Prostate gland (tissue), 2 donors: ENCODE measurements around the gene MKLN1. TPM values are rescaled to one million over a fixed set of nuclear protein-coding genes. Genes with fewer than 3 reads are reported as not detected.
A peak's percentile ranks its signal among the peaks of the same experiment; 100 is the strongest.

Source experiments
- DNase-seq: peaks from one replicate; pipeline ENCODE4 v3.0.0-alpha.2; 2019; ENCODE audit warnings: low spot score
- H3K27ac ChIP-seq, 2 donors: fragments of 200-600 bp; sonication (generic); 2 replicates each; pipeline ENCODE4 v1.5.1; 2017 to 2019
- H3K27me3 ChIP-seq: fragments of 200-600 bp; sonication (generic); replicated peaks from 2 replicates; pipeline ENCODE4 v1.5.1; 2019; ENCODE audit not compliant: insufficient read depth
- H3K36me3 ChIP-seq, 2 donors: fragments of 200-600 bp; sonication (generic); 1 replicate in 1 of 2; 2 replicates in 1 of 2; pipeline versions ENCODE4 v1.5.1 to v1.8.1; 2017 to 2019
- H3K4me1 ChIP-seq: fragments of 200-600 bp; sonication (generic); replicated peaks from 2 replicates; pipeline ENCODE4 v1.5.1; 2019
- H3K4me3 ChIP-seq, 2 donors: fragments of 200-600 bp; sonication (generic); 2 replicates each; pipeline ENCODE4 v1.5.1; 2017 to 2019
- H3K9me3 ChIP-seq: fragments of 200-600 bp; sonication (generic); 2 replicates; pipeline ENCODE4 v1.5.1; 2017
- POLR2A ChIP-seq: fragments of 450-650 bp; IDR thresholded peaks from one replicate; pipeline ENCODE4 v1.6.1; 2016; ENCODE audit warnings: antibody characterized with exemption, mild to moderate bottlenecking
- POLR2AphosphoS5 ChIP-seq: sonication (generic); formaldehyde crosslinking; IDR thresholded peaks from one replicate; pipeline ENCODE4 v1.6.1; 2017; ENCODE audit warnings: antibody characterized with exemption
- WGBS: methylation state at CpG from one replicate; pipeline ENCODE4 v1.1.5; 2018; 5-methylcytosine and 5-hydroxymethylcytosine counted together
- intact Hi-C: fragments of 100-400 bp; cut with DNase I; formaldehyde crosslinking; loops from one replicate; pipeline ENCODE4 v1.14.2; 2022
- total RNA-seq, 2 donors: library from RNA; depleted of rRNA; stranded (reverse); fragments of >200 nt; gene quantifications; one replicate each; pipeline ENCODE4 v1.1.0, GENCODE V29; 2016
- TF ChIP-seq, protein P1 (sequence below), 4 experiments: fragments of 200-600 bp in 2 of 4; fragments of 450-650 bp in 2 of 4; sonication (generic) in 2 of 4; IDR thresholded peaks; 1 replicate in 3 of 4; 2 replicates in 1 of 4; pipeline ENCODE4 v1.5.1; 2016 to 2019; ENCODE audit warnings: antibody characterized with exemption in 4 of 4, mild to moderate bottlenecking in 2 of 4, moderate library complexity in 2 of 4

Gene MKLN1
- total RNA-seq, 2 donors from 2014 or later, result 53.1 to 58.1 TPM

DNA sequence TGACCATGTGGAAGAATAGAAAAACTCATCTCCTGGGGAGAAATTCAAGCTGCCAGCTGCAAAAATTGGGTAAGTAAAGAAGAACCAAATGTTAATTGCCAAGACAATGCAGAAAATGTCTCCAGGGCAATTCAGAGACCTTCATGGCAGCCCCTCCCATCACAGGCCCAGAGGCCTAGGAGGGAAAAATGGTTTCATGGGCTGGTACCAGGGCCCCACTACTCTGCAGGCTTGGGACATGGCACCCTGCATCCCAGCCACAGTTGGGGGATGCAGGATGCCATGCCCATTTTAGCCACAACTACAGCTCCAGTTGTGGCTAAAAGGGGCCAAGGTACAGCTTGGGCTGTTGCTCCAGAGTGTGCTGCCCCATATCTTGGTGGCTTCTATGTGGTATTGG, 20.9 kb upstream of the MKLN1 start:
- no peak for DNase-seq
- Histone ChIP-seq H3K27me3 (no peaks in the 10 kb centered on the region), H3K27ac (peak overlapping the region in 1 of 2 donors; percentile 61), H3K9me3 (no peaks in the 10 kb centered on the region), H3K4me3 (no peak overlapping the region), H3K36me3 (no peaks in the 10 kb centered on the region), H3K4me1 (peaks cover 4% of the 10 kb centered on the region)
- intact Hi-C loops, result no loop called here
- TF ChIP-seq POLR2A, result no peak
- TF ChIP-seq, protein P1, sequence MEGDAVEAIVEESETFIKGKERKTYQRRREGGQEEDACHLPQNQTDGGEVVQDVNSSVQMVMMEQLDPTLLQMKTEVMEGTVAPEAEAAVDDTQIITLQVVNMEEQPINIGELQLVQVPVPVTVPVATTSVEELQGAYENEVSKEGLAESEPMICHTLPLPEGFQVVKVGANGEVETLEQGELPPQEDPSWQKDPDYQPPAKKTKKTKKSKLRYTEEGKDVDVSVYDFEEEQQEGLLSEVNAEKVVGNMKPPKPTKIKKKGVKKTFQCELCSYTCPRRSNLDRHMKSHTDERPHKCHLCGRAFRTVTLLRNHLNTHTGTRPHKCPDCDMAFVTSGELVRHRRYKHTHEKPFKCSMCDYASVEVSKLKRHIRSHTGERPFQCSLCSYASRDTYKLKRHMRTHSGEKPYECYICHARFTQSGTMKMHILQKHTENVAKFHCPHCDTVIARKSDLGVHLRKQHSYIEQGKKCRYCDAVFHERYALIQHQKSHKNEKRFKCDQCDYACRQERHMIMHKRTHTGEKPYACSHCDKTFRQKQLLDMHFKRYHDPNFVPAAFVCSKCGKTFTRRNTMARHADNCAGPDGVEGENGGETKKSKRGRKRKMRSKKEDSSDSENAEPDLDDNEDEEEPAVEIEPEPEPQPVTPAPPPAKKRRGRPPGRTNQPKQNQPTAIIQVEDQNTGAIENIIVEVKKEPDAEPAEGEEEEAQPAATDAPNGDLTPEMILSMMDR (IDR thresholded peaks at IDR 0.05), result no peak
- TF ChIP-seq POLR2AphosphoS5, result no peak

DNA sequence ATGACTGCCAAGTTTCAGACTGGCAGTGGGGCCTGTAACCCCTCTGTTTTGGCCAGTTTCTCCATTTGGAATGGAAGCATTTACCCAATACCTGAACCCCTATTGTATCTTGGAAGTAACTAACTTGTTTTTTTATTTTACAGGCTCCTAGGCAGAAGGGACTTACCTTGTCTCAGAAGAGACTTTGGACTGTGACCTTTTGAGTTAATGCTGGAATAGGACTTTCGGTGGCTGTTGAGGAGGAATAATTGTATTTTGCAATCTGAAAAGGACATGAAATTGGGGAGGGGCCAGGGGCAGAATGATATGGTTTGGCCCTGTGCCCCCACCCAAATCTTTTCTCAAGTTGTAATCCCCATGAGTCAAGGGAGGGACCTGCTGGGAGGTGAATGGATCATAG, 20.0 kb upstream of the MKLN1 start:
- DNase-seq, result no peak
- intact Hi-C loops, result no loop called here
- H3K4me3 ChIP-seq, result no peak overlapping the region
- WGBS, result 100% methylated on average over 1 of the region's 1 CpG
- H3K4me1 ChIP-seq, result peaks cover 4% of the 10 kb centered on the region
- TF ChIP-seq POLR2A (no peak), POLR2AphosphoS5 (no peak)
- TF ChIP-seq, protein P1 (IDR thresholded peaks at IDR 0.05), result no peak
- no peaks in the 10 kb centered on the region for H3K27me3 ChIP-seq
- no peaks in the 10 kb centered on the region for H3K9me3 ChIP-seq
- H3K27ac ChIP-seq, result no peak overlapping the region
- H3K36me3 ChIP-seq, result no peaks in the 10 kb centered on the region

DNA sequence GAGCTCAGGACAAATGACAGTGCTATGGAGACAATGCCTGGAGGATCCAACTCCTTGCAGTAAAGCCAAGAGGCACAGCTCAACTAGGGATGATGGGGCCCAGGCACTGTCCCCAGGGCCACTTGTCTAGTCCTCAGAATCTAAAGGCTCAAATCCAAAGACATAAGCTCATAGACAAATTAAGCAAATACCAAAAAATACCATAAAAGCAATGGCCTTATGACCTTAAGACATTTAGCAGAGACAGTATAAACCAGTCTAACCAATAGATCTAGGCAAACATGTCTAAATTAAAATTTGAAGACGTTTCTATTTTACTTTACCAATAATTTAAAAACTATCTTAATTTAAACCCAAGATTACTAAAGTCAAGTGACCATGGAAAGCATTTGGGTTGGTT, 14.8 kb upstream of the MKLN1 start:
- DNase-seq, result no peak
- Histone ChIP-seq H3K27ac (no peak overlapping the region), H3K4me3 (no peak overlapping the region), H3K4me1 (no peaks in the 10 kb centered on the region), H3K27me3 (no peaks in the 10 kb centered on the region), H3K9me3 (no peaks in the 10 kb centered on the region), H3K36me3 (no peaks in the 10 kb centered on the region)
- TF ChIP-seq POLR2AphosphoS5, result no peak
- TF ChIP-seq, protein P1 (IDR thresholded peaks at IDR 0.05), result no peak
- no peak for TF ChIP-seq POLR2A
- 74% methylated on average over 1 of the region's 1 CpG for WGBS
- intact Hi-C loops, result no loop called here

DNA sequence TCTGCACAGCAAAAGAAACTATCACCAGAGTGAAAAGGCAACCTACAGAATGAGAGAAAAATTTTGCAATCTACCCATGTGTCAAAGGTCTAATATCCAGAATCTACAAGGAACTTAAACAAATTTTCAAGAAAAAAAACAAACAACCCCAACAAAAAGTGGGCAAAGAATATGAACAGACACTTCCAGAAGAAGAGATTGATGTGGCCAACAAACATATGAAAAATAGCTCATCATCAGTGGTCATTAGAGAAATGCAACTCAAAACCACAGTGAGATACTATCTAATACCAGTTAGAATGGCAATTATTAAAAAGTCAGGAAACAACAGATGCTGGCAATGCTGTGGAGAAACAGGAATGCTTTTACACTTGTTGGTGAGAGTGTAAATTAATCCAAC, 7.1 kb upstream of the MKLN1 start:
- intact Hi-C loops, result no loop called here
- TF ChIP-seq POLR2AphosphoS5 (no peak), POLR2A (no peak)
- TF ChIP-seq, protein P1 (IDR thresholded peaks at IDR 0.05), result no peak

DNA sequence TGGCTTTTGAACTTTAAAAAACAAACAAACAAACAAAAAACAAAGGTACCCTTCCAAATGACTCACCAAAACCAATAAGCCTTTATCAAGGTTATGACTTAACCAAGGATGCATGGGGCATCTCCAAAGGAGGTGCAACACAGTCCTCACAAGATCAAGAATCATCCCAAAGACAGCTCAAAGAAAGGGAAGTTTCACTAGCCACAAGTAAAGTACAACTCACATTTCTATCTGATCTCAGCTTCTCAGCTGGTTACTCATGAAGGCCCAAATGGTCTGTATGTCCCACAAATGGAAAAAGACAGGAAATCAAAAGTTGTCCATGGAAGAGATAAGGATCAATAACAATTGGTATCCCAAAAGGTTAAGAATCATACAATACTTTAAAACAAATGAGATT, 6.0 kb upstream of the MKLN1 start:
- Histone ChIP-seq H3K27ac (no peak overlapping the region), H3K36me3 (no peaks in the 10 kb centered on the region), H3K27me3 (no peaks in the 10 kb centered on the region), H3K9me3 (no peaks in the 10 kb centered on the region), H3K4me3 (no peak overlapping the region), H3K4me1 (no peaks in the 10 kb centered on the region)
- intact Hi-C loops, result no loop called here
- DNase-seq, result no peak
- TF ChIP-seq POLR2AphosphoS5, result no peak
- TF ChIP-seq, protein P1 (IDR thresholded peaks at IDR 0.05), result no peak

More for the DNA sequence above, 7.1 kb upstream of the MKLN1 start:
- DNase-seq, result no peak
- Histone ChIP-seq H3K4me3 (no peak overlapping the region), H3K4me1 (no peaks in the 10 kb centered on the region), H3K27me3 (no peaks in the 10 kb centered on the region), H3K9me3 (no peaks in the 10 kb centered on the region), H3K36me3 (no peaks in the 10 kb centered on the region), H3K27ac (no peak overlapping the region)
